Keratinocyte (primary cell): ENCODE measurements around the gene ACTR3.

Source experiments
- EZH2 ChIP-seq: IDR thresholded peaks from one replicate; pipeline ENCODE4 v1.6.1; 2012; ENCODE audit warnings: inconsistent platforms, mild to moderate bottlenecking, low read length, moderate library complexity
- TF ChIP-seq, protein P1 (sequence below), 3 experiments: IDR thresholded peaks in 1 of 3; conservative IDR thresholded peaks in 1 of 3; optimal IDR thresholded peaks in 1 of 3; 2 replicates in 2 of 3; 3 replicates in 1 of 3; pipeline versions ENCODE3 to v1.5.1; 2011; ENCODE audit warnings: low read length in 3 of 3, mild to moderate bottlenecking in 3 of 3, moderate library complexity in 2 of 3, control low read depth in 1 of 3, inconsistent platforms in 1 of 3; ENCODE audit not compliant: insufficient read depth in 2 of 3; ENCODE audit errors: extremely low read depth in 1 of 3

DNA sequence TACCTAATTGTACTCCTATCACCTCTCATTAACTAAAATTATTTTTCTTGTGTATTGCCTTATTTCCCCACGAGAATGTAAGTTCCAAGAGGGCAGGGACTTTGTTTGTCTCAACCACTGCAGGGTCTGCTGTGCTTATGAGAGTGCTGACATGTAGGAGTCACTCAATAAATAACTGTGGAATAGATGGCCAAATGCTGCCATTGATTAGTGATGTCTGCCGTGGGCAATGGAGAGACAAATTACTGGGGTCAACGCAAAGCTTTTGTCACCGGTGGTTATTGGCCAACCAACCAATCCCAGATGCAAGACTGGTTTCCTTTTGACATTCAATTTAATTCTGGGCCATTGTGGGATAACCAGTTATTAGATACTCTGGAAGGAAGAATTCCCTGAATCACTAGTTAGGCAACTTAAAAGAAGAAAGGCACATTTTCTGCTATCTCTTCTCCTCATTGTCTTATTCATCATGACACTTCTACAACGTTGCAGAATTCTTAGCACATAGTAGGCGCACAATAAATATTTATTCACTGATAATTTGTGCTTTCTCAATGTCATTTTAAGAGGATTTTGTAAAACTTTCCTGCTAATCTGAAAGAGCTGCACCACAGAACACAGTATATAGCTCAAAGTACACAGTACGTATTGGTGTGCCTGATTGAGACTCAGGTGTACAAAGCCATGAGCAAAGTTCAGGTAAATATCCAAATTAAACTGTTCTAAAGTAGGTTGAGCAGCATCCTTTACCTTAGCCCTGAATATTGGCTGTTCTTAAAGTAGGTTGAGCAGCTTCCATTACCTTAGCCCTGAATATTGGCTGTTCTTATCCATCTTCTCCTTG is 95.9 kb downstream of the ACTR3 start:
- no peak for TF ChIP-seq EZH2
- TF ChIP-seq, protein P1, sequence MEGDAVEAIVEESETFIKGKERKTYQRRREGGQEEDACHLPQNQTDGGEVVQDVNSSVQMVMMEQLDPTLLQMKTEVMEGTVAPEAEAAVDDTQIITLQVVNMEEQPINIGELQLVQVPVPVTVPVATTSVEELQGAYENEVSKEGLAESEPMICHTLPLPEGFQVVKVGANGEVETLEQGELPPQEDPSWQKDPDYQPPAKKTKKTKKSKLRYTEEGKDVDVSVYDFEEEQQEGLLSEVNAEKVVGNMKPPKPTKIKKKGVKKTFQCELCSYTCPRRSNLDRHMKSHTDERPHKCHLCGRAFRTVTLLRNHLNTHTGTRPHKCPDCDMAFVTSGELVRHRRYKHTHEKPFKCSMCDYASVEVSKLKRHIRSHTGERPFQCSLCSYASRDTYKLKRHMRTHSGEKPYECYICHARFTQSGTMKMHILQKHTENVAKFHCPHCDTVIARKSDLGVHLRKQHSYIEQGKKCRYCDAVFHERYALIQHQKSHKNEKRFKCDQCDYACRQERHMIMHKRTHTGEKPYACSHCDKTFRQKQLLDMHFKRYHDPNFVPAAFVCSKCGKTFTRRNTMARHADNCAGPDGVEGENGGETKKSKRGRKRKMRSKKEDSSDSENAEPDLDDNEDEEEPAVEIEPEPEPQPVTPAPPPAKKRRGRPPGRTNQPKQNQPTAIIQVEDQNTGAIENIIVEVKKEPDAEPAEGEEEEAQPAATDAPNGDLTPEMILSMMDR (optimal IDR thresholded peaks at IDR 0.05 in 1 of 3, IDR thresholded peaks at IDR 0.05 in 1 of 3, conservative IDR thresholded peaks at IDR 0.05 in 1 of 3; ENCODE audit: extremely low read depth in 1 of 3, insufficient read depth in 2 of 3, low read length in 3 of 3): no peak
